GM10266 (cell line): Measurements from ENCODE around the gene RERE.

Experiments used
- DNase-seq: peaks from one replicate; pipeline ENCODE4 v3.0.0; 2012; ENCODE audit errors: extremely low spot score
- TF ChIP-seq, protein P1 (sequence below): IDR thresholded peaks from 2 replicates; pipeline ENCODE4 v1.5.1; 2012; ENCODE audit warnings: mild to moderate bottlenecking, low read depth; ENCODE audit not compliant: control insufficient read depth, insufficient read depth; ENCODE audit errors: missing control alignments

Gene RERE

DNA sequence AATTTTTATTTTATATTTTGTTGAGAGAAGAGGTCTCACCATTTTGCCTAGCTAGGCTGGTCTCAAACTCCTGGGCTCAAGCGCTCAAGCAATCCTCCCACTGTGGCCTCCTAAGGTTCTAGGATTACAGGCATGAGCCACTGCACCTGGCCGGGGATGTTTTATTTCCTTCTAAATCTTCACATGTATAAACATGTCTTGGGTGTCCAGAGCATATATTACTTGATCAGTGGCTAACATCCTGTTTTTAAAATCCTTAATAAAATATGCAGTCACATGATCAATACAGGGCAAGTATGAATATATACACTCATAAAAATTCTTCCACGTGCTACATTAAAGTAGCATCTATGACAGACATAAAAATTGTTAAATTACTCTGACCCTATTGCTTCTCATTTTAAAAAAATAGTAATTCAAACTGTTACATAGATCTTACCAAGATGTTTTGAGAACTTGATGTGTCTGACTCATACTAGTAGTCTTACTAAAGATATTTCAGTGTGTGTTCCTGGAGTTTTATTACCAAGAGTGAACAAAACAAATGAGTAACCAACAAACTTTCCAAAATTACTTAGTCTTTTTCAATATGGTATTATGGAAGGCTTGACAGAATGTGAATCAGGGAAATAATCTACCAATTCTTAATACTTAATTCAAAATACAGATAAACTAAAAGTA is 277.0 kb downstream of the RERE start:
- no peak for DNase-seq
- TF ChIP-seq, protein P1, sequence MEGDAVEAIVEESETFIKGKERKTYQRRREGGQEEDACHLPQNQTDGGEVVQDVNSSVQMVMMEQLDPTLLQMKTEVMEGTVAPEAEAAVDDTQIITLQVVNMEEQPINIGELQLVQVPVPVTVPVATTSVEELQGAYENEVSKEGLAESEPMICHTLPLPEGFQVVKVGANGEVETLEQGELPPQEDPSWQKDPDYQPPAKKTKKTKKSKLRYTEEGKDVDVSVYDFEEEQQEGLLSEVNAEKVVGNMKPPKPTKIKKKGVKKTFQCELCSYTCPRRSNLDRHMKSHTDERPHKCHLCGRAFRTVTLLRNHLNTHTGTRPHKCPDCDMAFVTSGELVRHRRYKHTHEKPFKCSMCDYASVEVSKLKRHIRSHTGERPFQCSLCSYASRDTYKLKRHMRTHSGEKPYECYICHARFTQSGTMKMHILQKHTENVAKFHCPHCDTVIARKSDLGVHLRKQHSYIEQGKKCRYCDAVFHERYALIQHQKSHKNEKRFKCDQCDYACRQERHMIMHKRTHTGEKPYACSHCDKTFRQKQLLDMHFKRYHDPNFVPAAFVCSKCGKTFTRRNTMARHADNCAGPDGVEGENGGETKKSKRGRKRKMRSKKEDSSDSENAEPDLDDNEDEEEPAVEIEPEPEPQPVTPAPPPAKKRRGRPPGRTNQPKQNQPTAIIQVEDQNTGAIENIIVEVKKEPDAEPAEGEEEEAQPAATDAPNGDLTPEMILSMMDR: no peak

DNA sequence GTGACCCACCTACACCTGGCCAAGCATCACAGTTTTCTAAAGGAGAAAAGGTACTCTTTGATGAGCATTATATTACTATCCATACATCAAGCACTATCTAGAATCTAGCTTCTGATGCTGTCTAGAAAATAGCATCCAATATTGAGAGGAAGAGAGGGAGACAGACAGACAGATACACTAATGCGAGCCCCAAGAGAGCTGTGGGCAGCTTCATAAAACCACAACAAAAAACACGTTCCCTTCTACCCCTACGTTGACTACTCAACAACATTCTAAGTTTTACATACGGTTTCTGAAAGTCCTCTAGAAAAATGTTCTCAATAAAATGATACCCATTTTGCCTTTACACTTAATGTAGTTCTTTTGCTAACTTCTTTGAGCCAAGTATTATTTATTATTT is 277.8 kb downstream of the RERE start:
- no peak for DNase-seq
- TF ChIP-seq, protein P1: no peak

DNA sequence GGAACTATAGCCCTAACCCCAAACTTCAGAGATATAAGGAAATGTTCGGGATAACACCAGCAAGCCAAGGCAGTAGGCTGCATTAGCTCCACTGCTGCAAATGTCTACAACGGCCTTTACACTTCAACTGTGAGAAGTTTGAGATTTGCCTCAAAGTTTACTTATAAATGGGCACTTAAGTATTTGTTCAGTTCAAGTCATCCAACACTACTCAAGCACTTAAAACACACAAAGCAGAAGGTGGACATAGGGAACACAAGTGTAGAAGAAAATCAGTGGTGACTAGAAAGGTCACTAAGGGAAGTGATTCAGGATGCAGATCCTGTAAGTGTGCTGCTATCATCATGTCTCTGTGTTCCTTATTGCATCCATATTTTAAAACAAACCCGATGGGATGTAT is 278.9 kb downstream of the RERE start:
- no peak for DNase-seq
- TF ChIP-seq, protein P1: no peak

DNA sequence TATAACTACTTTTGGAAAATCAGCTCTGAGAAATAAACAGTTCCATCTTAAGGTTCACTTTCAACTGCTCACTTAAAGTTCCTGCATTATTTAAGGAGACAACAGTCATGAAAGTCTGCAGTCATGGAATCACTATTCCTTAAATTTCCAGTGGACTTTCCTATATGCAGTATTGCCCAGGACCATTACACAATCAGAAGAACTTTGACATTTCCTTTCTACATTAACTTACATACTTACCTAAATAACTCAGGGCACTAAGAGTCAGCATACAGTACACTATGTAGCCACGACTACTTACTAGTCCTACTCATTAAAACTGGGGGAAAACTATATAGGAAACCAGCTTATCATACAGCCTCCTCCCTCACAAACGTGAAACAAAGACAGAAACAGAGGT is 279.4 kb downstream of the RERE start:
- TF ChIP-seq, protein P1: no peak

DNA sequence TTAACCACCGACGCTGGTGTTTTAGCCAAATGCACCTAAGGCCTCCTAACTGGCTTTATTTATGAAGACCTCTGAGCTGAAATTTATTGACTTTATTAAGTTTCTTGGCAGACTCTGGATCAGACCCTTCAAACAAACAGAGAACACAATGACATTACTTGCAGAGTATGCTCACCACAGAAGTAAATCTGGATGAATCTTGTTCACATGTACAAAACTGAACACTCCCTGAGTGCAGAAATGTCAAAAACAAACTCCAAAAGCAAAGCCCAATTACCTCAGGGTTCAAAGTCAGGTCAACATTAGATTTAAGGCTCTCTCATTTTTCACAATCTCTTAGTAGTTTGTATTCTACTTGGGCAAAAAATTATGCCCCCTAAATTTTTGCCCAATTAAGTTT is 280.9 kb downstream of the RERE start:
- DNase-seq: no peak
- TF ChIP-seq, protein P1: no peak

More for the DNA sequence above, 279.4 kb downstream of the RERE start:
- no peak for DNase-seq

DNA sequence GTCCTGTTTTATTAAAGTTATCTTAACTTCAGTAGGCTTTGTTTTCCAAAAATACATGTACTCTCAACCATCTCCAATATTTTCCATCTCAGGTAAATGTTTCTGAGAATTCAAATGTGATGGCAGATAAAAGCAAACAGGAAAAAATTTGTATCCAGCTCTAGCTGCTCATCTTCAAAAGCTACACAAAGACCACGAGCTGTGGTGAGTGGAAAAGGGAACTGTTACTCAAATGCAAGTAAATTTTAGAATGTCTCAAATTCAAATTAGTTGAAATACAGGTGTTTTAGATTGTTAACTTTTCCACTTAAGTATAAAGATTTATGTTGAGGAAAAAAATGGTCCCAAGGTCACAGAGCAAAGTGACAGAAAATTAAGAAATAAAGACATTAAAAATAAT is 283.5 kb downstream of the RERE start:
- TF ChIP-seq, protein P1: no peak
- DNase-seq: no peak

DNA sequence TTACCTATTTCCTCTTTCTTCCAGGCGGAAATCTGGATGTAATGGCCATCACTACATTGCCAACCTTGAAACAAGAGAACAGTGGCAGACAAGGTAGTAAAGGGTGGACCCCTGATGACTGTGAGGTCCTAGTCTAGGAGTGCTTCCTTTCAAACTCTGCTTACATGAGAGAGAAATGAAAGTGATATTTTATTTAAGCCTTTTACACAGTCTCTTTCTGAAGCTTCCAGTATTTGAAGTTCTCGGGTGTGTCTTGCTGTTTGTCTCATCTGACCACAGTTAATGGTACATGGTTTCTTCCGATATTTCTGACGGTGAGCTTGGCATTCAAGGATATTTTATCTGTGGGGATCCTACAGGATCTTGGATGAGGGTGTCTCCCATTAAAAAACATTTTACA is 284.3 kb downstream of the RERE start:
- DNase-seq: peak; percentile 39

More for the DNA sequence above, 284.3 kb downstream of the RERE start:
- TF ChIP-seq, protein P1: no peak
